Activated T-helper 2 cell treated with anti-CD3 and anti-CD28 coated beads, Interferon-gamma antibody, Interleukin-2, Interleukin-4, amounts not matched to agents 10 μg/mL and 5 μg/mL and 100 μg/mL, durations not matched to agents 14 hours and 24 hours and 36 hours (primary cell): Measurements from ENCODE around the gene SH3BP1. TPM values are rescaled to one million over a fixed set of nuclear protein-coding genes. Genes with fewer than 3 reads are reported as not detected.

Experiments
- DNase-seq: peaks from one replicate; pipeline ENCODE4 v3.0.0; 2021; ENCODE audit warnings: low spot score
- H3K27ac Mint-ChIP-seq: one replicate; pipeline ENCODE4 v1.8.0; 2021; ENCODE audit warnings: mixed read lengths
- H3K27me3 Mint-ChIP-seq: one replicate; pipeline ENCODE4 v1.8.0; 2021; ENCODE audit warnings: low read depth, mixed read lengths
- H3K36me3 Mint-ChIP-seq: one replicate; pipeline ENCODE4 v1.8.0; 2021; ENCODE audit warnings: low read depth, mixed read lengths
- H3K4me1 Mint-ChIP-seq: one replicate; pipeline ENCODE4 v1.8.0; 2021; ENCODE audit warnings: low read depth, mixed read lengths
- H3K4me3 Mint-ChIP-seq: one replicate; pipeline ENCODE4 v1.8.0; 2021; ENCODE audit warnings: low read depth, mild to moderate bottlenecking, moderate library complexity, mixed read lengths
- H3K9me3 Mint-ChIP-seq: one replicate; pipeline ENCODE4 v1.8.0; 2021; ENCODE audit warnings: mixed read lengths
- intact Hi-C: fragments of 100-400 bp; cut with micrococcal nuclease; formaldehyde crosslinking; loops from one replicate; pipeline ENCODE4 v1.15.1; 2023
- total RNA-seq: library from RNA; stranded (reverse); gene quantifications from 2 replicates; pipeline ENCODE4 v1.2.3, GENCODE V29; 2022

SH3BP1 gene
- total RNA-seq, 1 donor from 2014 or later: 122 TPM

DNA sequence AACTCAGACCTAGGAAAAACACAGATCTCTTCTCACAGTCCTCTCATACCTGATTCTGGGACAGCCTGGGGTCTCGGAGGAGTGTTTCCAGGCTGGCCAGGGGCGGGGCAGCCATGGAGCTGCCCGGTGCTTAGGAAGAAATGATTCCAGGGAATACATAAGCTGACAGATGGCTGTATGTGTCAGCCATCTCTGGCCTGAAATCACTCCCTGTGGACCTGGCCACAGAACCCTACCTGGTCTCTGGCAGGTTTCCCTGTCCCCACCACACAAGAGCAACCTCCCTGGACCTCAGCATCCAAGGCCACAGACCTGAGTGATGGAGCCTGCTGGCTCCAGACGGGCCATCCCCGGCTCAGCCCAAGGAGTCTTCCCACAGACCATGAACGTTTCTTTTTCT lies 20.8 kb upstream of the SH3BP1 start:
- Mint-ChIP-seq H3K36me3 (peaks cover 34% of the 10 kb centered on the region), H3K9me3 (no peaks in the 10 kb centered on the region), H3K4me1 (peaks cover 2% of the 10 kb centered on the region), H3K27me3 (no peaks in the 10 kb centered on the region), H3K27ac (no peak overlapping the region), H3K4me3 (no peak overlapping the region)
- intact Hi-C loops: no loop called here
- no peak for DNase-seq

GRCh38 chr22:37619991-37620390 lies 19.5 kb upstream of the SH3BP1 start:
- no peak for DNase-seq
- H3K36me3 Mint-ChIP-seq: peaks cover 38% of the 10 kb centered on the region
- H3K4me3 Mint-ChIP-seq: no peak overlapping the region
- no peaks in the 10 kb centered on the region for H3K9me3 Mint-ChIP-seq
- H3K4me1 Mint-ChIP-seq: peaks cover 2% of the 10 kb centered on the region
- H3K27ac Mint-ChIP-seq: no peak overlapping the region
- intact Hi-C loops: no loop called here
- H3K27me3 Mint-ChIP-seq: no peaks in the 10 kb centered on the region

DNA sequence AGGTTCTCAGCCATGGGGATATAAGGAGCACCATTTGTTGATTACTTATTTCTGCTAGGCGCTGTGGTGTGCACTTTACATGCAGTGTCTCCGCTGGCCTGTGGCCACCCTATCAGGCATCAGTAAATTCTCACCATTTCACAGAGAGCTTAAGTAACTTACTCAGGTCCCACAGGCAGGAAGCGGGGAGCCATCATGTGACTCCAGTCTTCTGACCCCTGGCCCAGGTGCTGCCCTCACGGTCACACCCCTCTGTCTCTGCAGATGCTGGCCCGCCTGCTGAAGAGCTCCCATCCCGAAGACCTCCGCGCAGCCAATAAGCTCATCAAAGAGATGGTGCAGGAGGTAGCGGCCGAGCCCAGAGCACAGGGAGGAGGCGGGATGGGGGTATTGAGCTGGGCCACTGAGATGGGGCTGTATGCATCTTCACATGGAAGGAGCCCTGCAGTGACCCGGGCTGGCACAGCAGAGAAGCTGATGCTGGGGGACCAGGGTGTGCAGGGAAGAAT lies 18.1 kb upstream of the SH3BP1 start:
- no peak for DNase-seq
- intact Hi-C loops: no loop called here
- Mint-ChIP-seq H3K9me3 (no peaks in the 10 kb centered on the region), H3K4me3 (no peak overlapping the region), H3K36me3 (peaks cover 40% of the 10 kb centered on the region), H3K27ac (no peak overlapping the region), H3K27me3 (no peaks in the 10 kb centered on the region), H3K4me1 (peaks cover 11% of the 10 kb centered on the region)

DNA sequence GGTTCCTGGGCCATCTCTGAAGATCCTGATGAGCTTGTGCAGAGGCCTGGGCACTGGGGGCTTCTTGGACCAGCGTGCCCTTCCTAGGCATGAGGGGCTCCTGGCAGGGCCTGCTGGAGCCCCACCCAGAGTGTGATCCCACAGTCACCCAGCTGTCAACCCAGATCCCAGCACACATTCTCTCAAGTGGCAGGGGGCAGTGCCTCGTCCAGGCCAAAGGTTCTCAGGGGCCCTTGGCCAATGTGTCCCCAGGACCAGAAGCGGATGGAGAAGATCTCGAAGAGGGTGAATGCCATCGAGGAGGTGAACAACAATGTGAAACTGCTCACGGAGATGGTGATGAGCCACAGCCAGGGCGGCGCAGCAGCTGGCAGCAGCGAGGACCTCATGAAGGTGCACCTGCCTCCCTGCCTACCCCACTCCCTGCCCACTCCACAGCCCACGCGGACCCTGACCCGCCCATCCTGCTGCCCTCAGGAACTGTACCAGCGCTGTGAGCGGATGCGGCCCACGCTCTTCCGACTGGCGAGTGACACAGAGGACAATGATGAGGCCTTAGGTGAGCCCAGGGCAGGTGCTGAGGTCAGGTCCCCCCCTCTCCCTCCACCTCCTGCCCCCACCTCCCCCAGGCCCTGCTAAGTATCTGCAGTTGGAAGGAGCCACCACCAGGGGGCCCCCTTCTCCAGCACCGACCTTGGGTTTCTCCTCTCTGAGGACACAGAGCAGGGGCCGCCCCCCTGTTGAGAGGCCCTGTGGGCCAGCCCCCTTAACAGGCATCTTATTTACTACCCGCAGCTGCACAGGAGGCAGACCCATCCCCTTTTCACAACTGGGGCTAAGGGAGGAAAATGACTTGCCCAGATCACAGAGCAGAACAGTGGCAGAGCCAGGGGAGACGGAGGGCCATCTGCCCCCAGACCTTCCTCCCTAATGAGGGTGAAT lies 16.1 kb upstream of the SH3BP1 start:
- Mint-ChIP-seq H3K36me3 (peaks cover 28% of the 10 kb centered on the region), H3K4me1 (peaks cover 20% of the 10 kb centered on the region), H3K4me3 (no peak overlapping the region), H3K27me3 (no peaks in the 10 kb centered on the region), H3K9me3 (no peaks in the 10 kb centered on the region), H3K27ac (peak overlapping the region; percentile 70)
- DNase-seq: peak; percentile 67
- intact Hi-C loops: loop anchor here (1.0 kb wide), 2 partner anchors 15 to 58 kb away; no protein-coding TSS in a partner anchor

DNA sequence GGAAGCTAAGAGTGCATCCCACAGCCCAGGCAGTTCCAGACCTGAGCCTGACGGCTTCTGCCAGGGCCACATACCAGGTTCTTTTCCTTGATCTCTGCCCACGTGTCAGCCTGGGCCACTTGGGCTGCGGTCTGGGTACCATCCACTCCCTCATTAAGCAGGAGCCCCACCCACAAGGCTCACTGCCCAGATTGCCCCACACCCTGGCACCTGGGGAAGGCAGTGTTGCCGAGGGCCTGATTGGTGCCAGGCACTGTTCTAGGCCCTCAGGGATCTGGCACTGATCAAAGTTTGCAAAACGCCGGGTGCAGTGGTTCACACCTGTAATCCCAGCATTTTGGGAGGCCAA lies 15.5 kb upstream of the SH3BP1 start:
- no peak overlapping the region for H3K4me3 Mint-ChIP-seq
- H3K4me1 Mint-ChIP-seq: peaks cover 20% of the 10 kb centered on the region
- intact Hi-C loops: no loop called here
- H3K9me3 Mint-ChIP-seq: no peaks in the 10 kb centered on the region
- no peak for DNase-seq
- H3K27ac Mint-ChIP-seq: no peak overlapping the region
- H3K36me3 Mint-ChIP-seq: peaks cover 28% of the 10 kb centered on the region
- H3K27me3 Mint-ChIP-seq: no peaks in the 10 kb centered on the region

DNA sequence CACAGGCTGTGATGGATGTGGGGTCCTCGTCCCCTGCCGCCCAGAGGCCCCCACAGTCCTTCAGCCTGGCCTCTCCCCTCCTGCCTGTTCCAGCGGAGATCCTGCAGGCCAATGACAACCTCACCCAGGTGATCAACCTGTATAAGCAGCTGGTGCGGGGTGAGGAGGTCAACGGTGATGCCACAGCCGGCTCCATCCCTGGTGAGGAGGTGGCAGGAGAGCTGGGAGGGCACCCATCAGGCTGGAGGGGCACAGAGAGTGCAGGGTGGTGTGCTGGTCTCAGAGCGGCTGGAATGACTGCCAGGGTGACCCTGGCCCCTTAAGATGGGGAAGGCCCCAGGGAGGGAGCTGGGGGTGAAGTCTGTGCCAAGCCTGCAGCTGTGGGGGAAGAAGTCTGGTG lies 14.6 kb upstream of the SH3BP1 start:
- Mint-ChIP-seq H3K27ac (no peak overlapping the region), H3K4me3 (no peak overlapping the region), H3K27me3 (no peaks in the 10 kb centered on the region)

DNA sequence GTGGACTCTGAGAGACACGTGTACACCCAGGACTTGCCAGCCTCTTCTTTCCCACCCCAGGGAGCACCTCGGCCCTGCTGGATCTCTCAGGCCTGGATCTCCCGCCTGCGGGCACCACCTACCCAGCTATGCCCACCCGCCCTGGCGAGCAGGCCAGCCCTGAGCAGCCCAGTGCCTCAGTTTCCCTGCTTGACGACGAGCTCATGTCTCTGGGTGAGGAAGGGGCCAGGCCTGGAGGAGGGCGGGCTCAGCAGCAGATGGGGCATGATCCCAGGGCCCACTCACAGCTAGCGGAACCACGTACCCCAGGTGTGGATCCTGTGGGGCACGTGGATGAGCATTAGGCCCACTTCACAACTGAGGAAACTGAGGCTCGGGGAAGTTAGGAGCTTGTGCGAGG lies 13.7 kb upstream of the SH3BP1 start:
- peaks cover 22% of the 10 kb centered on the region for H3K36me3 Mint-ChIP-seq
- H3K4me1 Mint-ChIP-seq: peaks cover 20% of the 10 kb centered on the region
- DNase-seq: no peak
- H3K9me3 Mint-ChIP-seq: no peaks in the 10 kb centered on the region
- no peak overlapping the region for H3K4me3 Mint-ChIP-seq
- no peaks in the 10 kb centered on the region for H3K27me3 Mint-ChIP-seq
- no peak overlapping the region for H3K27ac Mint-ChIP-seq
- intact Hi-C loops: loop anchor here (2.0 kb wide), 1 partner anchor 17 kb away; the partner anchor contains the start of gene GGA1

More for the DNA sequence above, 14.6 kb upstream of the SH3BP1 start:
- Mint-ChIP-seq H3K9me3 (no peaks in the 10 kb centered on the region), H3K36me3 (peaks cover 28% of the 10 kb centered on the region), H3K4me1 (peaks cover 20% of the 10 kb centered on the region)
- intact Hi-C loops: no loop called here
- no peak for DNase-seq

GRCh38 chr22:37626144-37626543 lies 13.3 kb upstream of the SH3BP1 start:
- peaks cover 21% of the 10 kb centered on the region for H3K36me3 Mint-ChIP-seq
- DNase-seq: no peak
- peak overlapping the region; percentile 17 for H3K27ac Mint-ChIP-seq
- H3K27me3 Mint-ChIP-seq: no peaks in the 10 kb centered on the region
- H3K9me3 Mint-ChIP-seq: no peaks in the 10 kb centered on the region
- peaks cover 20% of the 10 kb centered on the region for H3K4me1 Mint-ChIP-seq
- intact Hi-C loops: loop anchor here (2.0 kb wide), 1 partner anchor 17 kb away; the partner anchor contains the start of gene GGA1
- no peak overlapping the region for H3K4me3 Mint-ChIP-seq

DNA sequence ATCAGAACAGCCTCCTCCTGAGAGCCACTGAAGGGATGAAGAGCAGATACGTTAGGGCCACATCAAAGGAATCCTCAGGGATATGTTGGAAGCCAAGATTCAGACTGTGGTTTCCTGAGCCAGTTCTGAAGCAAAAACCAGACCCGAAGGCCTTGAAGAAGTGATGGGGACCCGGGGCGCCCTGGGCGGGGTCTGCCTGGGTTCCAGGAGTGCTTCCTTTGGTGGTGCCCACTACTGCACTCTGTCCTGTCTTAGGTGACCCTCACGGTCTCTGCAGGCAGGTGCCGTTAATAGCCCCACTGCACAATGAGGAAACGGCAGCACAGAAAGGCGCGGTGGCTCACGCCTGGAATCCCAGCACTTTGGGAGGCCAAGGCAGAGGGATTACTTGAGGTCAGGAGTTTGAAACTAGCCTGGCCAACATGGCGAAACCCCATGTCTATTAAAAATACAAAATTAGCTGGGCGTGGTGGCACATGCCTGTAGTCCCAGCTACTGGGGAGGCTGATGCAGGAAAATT lies 12.9 kb upstream of the SH3BP1 start:
- Mint-ChIP-seq H3K4me1 (peaks cover 20% of the 10 kb centered on the region), H3K36me3 (peaks cover 17% of the 10 kb centered on the region), H3K27me3 (no peaks in the 10 kb centered on the region), H3K9me3 (no peaks in the 10 kb centered on the region), H3K27ac (peak overlapping the region; percentile 82), H3K4me3 (peak overlapping the region; percentile 21)
- DNase-seq: no peak
- intact Hi-C loops: loop anchor here (2.0 kb wide), 1 partner anchor 18 kb away; the partner anchor contains the start of gene GGA1

GRCh38 chr22:37627121-37627520 lies 12.3 kb upstream of the SH3BP1 start:
- peak overlapping the region; percentile 82 for H3K27ac Mint-ChIP-seq
- peaks cover 20% of the 10 kb centered on the region for H3K4me1 Mint-ChIP-seq
- H3K36me3 Mint-ChIP-seq: peaks cover 17% of the 10 kb centered on the region
- H3K4me3 Mint-ChIP-seq: peak overlapping the region; percentile 21
- intact Hi-C loops: loop anchor here (2.0 kb wide), 1 partner anchor 18 kb away; the partner anchor contains the start of gene GGA1
- H3K9me3 Mint-ChIP-seq: no peaks in the 10 kb centered on the region
- no peaks in the 10 kb centered on the region for H3K27me3 Mint-ChIP-seq
- no peak for DNase-seq

GRCh38 chr22:37627545-37627944 lies 11.9 kb upstream of the SH3BP1 start:
- H3K4me1 Mint-ChIP-seq: peaks cover 20% of the 10 kb centered on the region
- peak overlapping the region; percentile 21 for H3K4me3 Mint-ChIP-seq
- H3K27me3 Mint-ChIP-seq: no peaks in the 10 kb centered on the region
- H3K36me3 Mint-ChIP-seq: peaks cover 17% of the 10 kb centered on the region
- intact Hi-C loops: loop anchor here (2.0 kb wide), 1 partner anchor 19 kb away; the partner anchor contains the start of gene GGA1
- no peaks in the 10 kb centered on the region for H3K9me3 Mint-ChIP-seq
- peak overlapping the region; percentile 82 for H3K27ac Mint-ChIP-seq
- no peak for DNase-seq

DNA sequence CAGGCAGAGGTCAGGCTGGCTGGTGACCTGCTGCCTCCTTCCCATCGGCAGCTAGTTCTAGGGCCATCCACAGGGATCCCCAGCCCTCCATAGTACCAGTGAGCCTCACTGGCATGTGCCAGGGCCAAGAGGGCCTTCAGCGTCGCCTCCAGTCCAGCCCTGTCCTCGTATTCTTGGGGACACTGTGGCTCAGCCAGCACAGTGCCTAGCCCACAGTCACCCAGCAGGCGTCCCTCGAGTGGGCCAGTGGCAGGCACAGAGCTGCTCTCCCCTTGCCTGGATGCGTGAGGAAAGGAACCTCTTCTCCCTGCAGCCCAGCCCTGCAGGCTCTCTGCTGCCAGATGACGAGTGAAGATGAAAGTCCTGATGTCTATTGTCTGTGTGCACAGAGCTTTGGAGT lies 10.6 kb upstream of the SH3BP1 start:
- intact Hi-C loops: no loop called here
- no peaks in the 10 kb centered on the region for H3K9me3 Mint-ChIP-seq
- peaks cover 17% of the 10 kb centered on the region for H3K36me3 Mint-ChIP-seq
- no peak for DNase-seq
- H3K4me1 Mint-ChIP-seq: peaks cover 26% of the 10 kb centered on the region
- no peaks in the 10 kb centered on the region for H3K27me3 Mint-ChIP-seq
- peak overlapping the region; percentile 82 for H3K27ac Mint-ChIP-seq
- H3K4me3 Mint-ChIP-seq: no peak overlapping the region

DNA sequence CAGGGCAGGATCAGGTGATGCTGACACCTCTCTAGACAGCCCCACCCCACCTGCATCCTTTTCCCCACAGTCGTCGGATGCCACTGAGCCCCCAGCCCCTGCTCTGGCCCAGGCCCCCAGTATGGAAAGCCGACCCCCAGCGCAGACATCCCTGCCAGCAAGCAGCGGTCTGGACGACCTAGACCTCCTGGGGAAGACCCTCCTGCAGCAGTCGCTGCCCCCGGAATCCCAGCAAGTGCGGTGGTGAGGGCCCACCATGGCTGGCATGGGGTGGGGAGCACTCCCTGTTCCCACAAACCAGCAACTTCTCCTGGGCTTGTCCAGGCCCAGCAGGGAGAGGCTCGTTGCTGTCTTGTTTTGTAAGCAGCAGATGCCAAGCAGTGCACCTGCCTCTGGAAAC lies 9.5 kb upstream of the SH3BP1 start:
- Mint-ChIP-seq H3K27ac (no peak overlapping the region), H3K4me3 (no peak overlapping the region), H3K36me3 (peaks cover 14% of the 10 kb centered on the region), H3K9me3 (no peaks in the 10 kb centered on the region), H3K27me3 (no peaks in the 10 kb centered on the region), H3K4me1 (peaks cover 37% of the 10 kb centered on the region)
- intact Hi-C loops: no loop called here
- DNase-seq: no peak
